KMS-11 (cell line): ENCODE measurements around the gene COL25A1.

ENCODE experiments used
- H2AFZ ChIP-seq: fragments of 200-600 bp; sonication (generic); 2 replicates; pipeline ENCODE4 v1.6.1; 2016; ENCODE audit warnings: antibody characterized with exemption, mixed run types, low read depth
- H3K27ac ChIP-seq: fragments of 200-600 bp; sonication (generic); 2 replicates; pipeline ENCODE4 v1.6.1; 2016; ENCODE audit warnings: mild to moderate bottlenecking, mixed run types
- H3K27me3 ChIP-seq: fragments of 200-600 bp; sonication (generic); 2 replicates; pipeline ENCODE4 v1.6.1; 2017; ENCODE audit warnings: mild to moderate bottlenecking, low read depth, mixed run types, moderate library complexity; ENCODE audit not compliant: insufficient read depth
- H3K36me3 ChIP-seq: fragments of 200-600 bp; sonication (generic); 2 replicates; pipeline ENCODE4 v1.6.1; 2017; ENCODE audit warnings: mild to moderate bottlenecking, mixed run types; ENCODE audit not compliant: insufficient read depth
- H3K4me1 ChIP-seq: fragments of 200-600 bp; sonication (generic); 2 replicates; pipeline ENCODE4 v1.6.1; 2016; ENCODE audit warnings: mild to moderate bottlenecking, low read depth, mixed run types; ENCODE audit not compliant: poor library complexity, severe bottlenecking
- H3K4me2 ChIP-seq: fragments of 200-600 bp; sonication (generic); 2 replicates; pipeline ENCODE4 v1.7.0; 2016; ENCODE audit warnings: mild to moderate bottlenecking, mixed run types
- H3K4me3 ChIP-seq: fragments of 200-600 bp; sonication (generic); IDR thresholded peaks from 2 replicates; pipeline ENCODE4 v1.6.1; 2017; ENCODE audit warnings: low read depth, low read length, mixed read lengths; ENCODE audit not compliant: insufficient read depth
- H3K79me2 ChIP-seq: fragments of 200-600 bp; sonication (generic); 2 replicates; pipeline ENCODE4 v1.6.1; 2016; ENCODE audit warnings: low read depth, mixed run types; ENCODE audit not compliant: insufficient read depth
- H3K9ac ChIP-seq: fragments of 200-600 bp; sonication (generic); 2 replicates; pipeline ENCODE4 v1.6.1; 2016; ENCODE audit warnings: mild to moderate bottlenecking, mixed run types
- H4K20me1 ChIP-seq: fragments of 200-600 bp; sonication (generic); 2 replicates; pipeline ENCODE4 v1.6.1; 2016; ENCODE audit warnings: mild to moderate bottlenecking, mixed run types; ENCODE audit not compliant: insufficient read depth
- CTCF ChIP-seq: fragments of 200-600 bp; sonication (generic); conservative IDR thresholded peaks from 2 replicates; pipeline ENCODE4 v1.6.1; 2017; ENCODE audit warnings: low read depth, mild to moderate bottlenecking, antibody characterized with exemption, low read length, moderate library complexity, mixed read lengths

The COL25A1 gene

DNA sequence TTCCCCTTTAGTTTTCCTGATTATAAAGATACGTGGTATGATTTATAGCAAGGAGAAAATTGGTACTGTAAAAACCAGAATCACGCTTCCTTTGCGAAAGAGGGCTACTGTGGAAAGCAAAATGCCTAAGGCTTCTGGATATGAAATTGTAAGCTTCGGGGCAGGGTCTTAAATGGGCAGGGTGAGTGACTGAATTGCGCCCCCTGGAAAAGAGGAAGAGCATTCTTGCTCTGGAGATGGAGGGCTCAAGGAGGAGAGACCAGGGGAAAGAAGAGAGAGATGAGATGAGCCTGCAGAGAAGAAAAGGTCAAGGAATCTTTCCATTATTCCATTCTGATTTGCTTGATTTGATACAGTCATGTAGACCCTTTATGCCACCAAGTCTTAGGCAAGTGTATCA lies 526.5 kb downstream of the COL25A1 start:
- Histone ChIP-seq H3K4me3 (no peak overlapping the region), H3K27me3 (no peaks in the 10 kb centered on the region), H3K79me2 (no peaks in the 10 kb centered on the region), H3K4me1 (no peaks in the 10 kb centered on the region), H2AFZ (no peak overlapping the region), H3K9ac (no peak overlapping the region), H3K27ac (no peak overlapping the region), H3K36me3 (no peaks in the 10 kb centered on the region), H4K20me1 (no peaks in the 10 kb centered on the region), H3K4me2 (no peak overlapping the region)
- TF ChIP-seq CTCF = no peak

- no peak overlapping the region for H3K27ac ChIP-seq
- no peak overlapping the region for H3K4me3 ChIP-seq
- no peak overlapping the region for H2AFZ ChIP-seq
- H3K27me3 ChIP-seq = no peaks in the 10 kb centered on the region
- peak; percentile 26; the same call in 1 of the 2 replicates for TF ChIP-seq CTCF
- no peak overlapping the region for H3K4me2 ChIP-seq
- no peaks in the 10 kb centered on the region for H4K20me1 ChIP-seq
- no peaks in the 10 kb centered on the region for H3K79me2 ChIP-seq
- H3K9ac ChIP-seq = no peak overlapping the region
- H3K4me1 ChIP-seq = no peaks in the 10 kb centered on the region
- H3K36me3 ChIP-seq = no peaks in the 10 kb centered on the region
Observed at GRCh38 chr4:108774809-108775530, 527.5 kb downstream of the COL25A1 start.

DNA sequence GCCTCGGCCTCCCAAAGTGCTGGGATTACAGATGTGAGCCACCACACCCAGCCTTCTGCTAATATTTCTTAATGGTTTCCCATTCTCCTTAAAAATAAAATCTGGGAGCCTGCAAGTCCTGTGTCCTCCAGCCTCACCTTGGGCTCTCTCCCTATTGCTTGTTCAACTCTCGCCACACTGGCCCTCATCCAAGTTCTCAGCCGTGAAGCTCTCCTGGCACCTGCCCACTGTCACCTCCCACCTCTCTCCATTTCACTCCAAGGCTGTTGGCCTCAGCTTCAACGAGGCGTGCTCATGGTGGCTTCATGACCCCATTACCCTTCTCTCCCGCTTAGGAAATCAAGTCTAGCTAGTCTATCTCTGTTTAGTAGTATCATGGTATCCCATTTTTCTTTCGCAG lies 530.1 kb downstream of the COL25A1 start:
- Histone ChIP-seq H3K36me3 (no peaks in the 10 kb centered on the region), H2AFZ (no peak overlapping the region), H3K4me2 (no peak overlapping the region), H3K4me1 (no peaks in the 10 kb centered on the region), H3K4me3 (no peak overlapping the region), H3K79me2 (no peaks in the 10 kb centered on the region), H3K27ac (no peak overlapping the region), H3K9ac (no peak overlapping the region), H3K27me3 (no peaks in the 10 kb centered on the region), H4K20me1 (no peaks in the 10 kb centered on the region)
- no peak for TF ChIP-seq CTCF

DNA sequence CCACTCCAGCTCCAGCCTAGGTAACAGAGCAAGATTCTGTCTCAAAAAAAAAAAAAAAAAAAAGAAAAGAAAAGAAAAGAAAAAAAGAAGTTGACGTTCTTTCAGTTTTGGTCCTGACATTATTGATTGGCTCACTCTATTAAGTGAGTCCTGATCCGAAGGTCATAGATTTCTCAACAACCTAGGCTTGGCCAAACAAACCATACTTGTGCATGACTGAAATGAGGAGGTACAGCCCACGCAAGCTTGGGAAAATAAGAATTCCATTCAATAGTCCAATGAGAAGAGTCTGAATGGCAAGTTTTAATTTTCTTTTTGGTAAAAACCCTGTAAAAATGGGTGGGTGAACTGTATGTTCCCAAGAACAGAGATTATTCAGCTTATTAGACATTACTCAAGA lies 536.4 kb downstream of the COL25A1 start:
- H3K36me3 ChIP-seq = no peaks in the 10 kb centered on the region
- H3K4me2 ChIP-seq = no peak overlapping the region
- TF ChIP-seq CTCF = no peak
- H3K4me1 ChIP-seq = peaks cover 8% of the 10 kb centered on the region
- no peak overlapping the region for H3K4me3 ChIP-seq
- H2AFZ ChIP-seq = no peak overlapping the region
- H3K27ac ChIP-seq = no peak overlapping the region
- no peaks in the 10 kb centered on the region for H3K79me2 ChIP-seq
- no peak overlapping the region for H3K9ac ChIP-seq
- H3K27me3 ChIP-seq = no peaks in the 10 kb centered on the region
- no peaks in the 10 kb centered on the region for H4K20me1 ChIP-seq
